ENCODE measurements around the gene KCNIP3.

Gene KCNIP3

DNA sequence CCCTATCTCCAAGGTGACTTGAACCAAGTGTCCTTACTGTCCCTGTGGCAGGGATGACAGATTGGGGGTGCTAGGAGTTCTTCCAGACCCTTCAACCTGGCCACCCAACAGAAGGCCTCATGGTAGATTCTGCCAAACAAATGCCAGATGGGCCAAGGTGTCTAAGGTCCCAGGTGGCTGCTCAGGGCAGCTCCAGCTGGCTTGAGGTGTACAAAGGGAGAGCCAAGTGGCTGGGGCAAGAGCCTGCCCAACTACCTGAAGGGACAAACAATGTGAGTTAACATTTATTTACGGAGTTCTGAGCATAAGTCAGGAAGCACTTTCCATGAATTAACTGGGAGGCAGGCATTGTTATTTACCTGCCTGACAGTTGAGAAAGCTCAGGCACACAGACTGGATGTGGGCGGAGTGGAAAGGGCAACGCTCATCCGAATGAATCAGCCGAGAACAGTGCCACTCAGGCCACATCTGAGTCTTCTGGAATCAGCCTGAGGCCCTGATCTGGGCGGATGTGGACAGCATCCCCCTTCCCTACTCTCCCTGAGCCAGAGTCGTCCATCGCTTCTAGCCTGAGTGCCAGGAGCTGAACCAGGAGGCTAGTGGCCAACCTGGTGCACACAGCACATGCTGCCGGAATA is 4.4 kb upstream of the KCNIP3 start (continued):
- TF ChIP-seq, protein P1, sequence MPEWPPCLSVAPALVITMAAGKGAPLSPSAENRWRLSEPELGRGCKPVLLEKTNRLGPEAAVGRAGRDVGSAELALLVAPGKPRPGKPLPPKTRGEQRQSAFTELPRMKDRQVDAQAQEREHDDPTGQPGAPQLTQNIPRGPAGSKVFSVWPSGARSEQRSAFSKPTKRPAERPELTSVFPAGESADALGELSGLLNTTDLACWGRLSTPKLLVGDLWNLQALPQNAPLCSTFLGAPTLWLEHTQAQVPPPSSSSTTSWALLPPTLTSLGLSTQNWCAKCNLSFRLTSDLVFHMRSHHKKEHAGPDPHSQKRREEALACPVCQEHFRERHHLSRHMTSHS (tag by site-specific recombination; IDR thresholded peaks at IDR 0.05) = no peak
- TF ChIP-seq ZBTB8A (tag by site-specific recombination; IDR thresholded peaks at IDR 0.05) (no peak), ZNF521 (tag by site-specific recombination; IDR thresholded peaks at IDR 0.05) (no peak), HOXA7 (CRISPR knock-in tag; IDR thresholded peaks at IDR 0.05; ENCODE audit: borderline replicate concordance) (no peak), ZNF223 (tag by site-specific recombination; IDR thresholded peaks at IDR 0.05) (no peak), ZNF629 (tag by site-specific recombination; IDR thresholded peaks at IDR 0.05) (no peak), ZNF174 (tag by site-specific recombination; IDR thresholded peaks at IDR 0.05) (no peak)

DNA sequence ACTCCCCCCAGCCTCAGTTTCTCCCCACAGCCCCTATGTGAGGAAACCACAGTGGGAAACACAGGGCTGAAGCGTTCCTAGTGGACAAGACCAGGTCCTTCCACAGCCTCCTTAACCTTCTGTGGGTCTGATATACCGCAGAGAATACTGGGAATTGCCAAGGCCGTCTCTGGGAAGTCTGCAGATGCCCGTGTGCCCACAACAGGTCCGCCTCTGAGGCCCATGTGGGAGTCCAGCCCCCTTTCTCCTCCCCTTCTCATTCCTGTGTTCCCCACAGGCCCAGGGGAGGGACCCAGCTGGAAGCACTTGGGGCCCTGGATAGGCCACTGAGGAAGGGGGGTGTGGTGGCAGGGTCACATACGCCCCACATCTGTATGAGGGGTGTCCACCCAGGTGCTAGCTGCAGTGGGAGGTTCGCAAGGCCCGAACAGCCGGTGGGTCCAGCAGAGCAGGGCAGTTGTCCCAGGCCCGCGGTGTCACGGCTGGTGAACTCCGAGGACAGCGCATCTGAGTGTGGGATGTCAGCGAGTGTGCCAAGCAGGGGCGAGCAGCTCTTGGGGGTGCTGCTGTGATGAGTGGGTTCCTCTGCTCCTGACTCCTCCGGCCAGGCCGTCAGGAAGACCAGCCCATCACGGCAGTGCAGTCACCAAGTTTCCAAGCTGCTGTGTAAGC is 2.4 kb upstream of the KCNIP3 start:
- no peaks in the 10 kb centered on the region for H3K4me1 ChIP-seq (ENCODE audit: control insufficient read depth, insufficient read depth, low read length)
- no peak overlapping the region for H3K27ac ChIP-seq (ENCODE audit: extremely low read depth, low read depth, low read length)
- no peaks in the 10 kb centered on the region; the same call in 1 of the 2 replicates for H3K9me3 ChIP-seq (ENCODE audit: control insufficient read depth, insufficient read depth, low read depth, low read length)
- ChIA-PET POLR2A (no interaction called here), CTCF (no interaction called here)
- H3K36me3 ChIP-seq (ENCODE audit: control insufficient read depth in 2 of 2, insufficient read depth in 1 of 2, low read length in 2 of 2) = no peaks in the 10 kb centered on the region
- TF ChIP-seq ZNF549 (tag by site-specific recombination; IDR thresholded peaks at IDR 0.05) (no peak), ZNF2 (tag by site-specific recombination; IDR thresholded peaks at IDR 0.05) (no peak), ZNF239 (tag by site-specific recombination; IDR thresholded peaks at IDR 0.05) (no peak), ZNF350 (tag by site-specific recombination; IDR thresholded peaks at IDR 0.05) (no peak), ZNF843 (tag by site-specific recombination; IDR thresholded peaks at IDR 0.05) (no peak), ZNF792 (tag by site-specific recombination; IDR thresholded peaks at IDR 0.05) (no peak), ZNF202 (tag by site-specific recombination; IDR thresholded peaks at IDR 0.05; ENCODE audit: borderline replicate concordance) (no peak), ZNF660 (tag by site-specific recombination; IDR thresholded peaks at IDR 0.05) (no peak), SP7 (tag by site-specific recombination; IDR thresholded peaks at IDR 0.05) (no peak), ZNF521 (tag by site-specific recombination; IDR thresholded peaks at IDR 0.05) (no peak), ZNF423 (tag by site-specific recombination; IDR thresholded peaks at IDR 0.05) (no peak), ZNF654 (tag by site-specific recombination; IDR thresholded peaks at IDR 0.05; ENCODE audit: low read depth) (no peak), ZNF112 (tag by site-specific recombination; IDR thresholded peaks at IDR 0.05) (no peak), ZNF707 (tag by site-specific recombination; IDR thresholded peaks at IDR 0.05) (no peak), ZNF473 (tag by site-specific recombination; IDR thresholded peaks at IDR 0.05) (no peak), ZEB2 (tag by site-specific recombination; IDR thresholded peaks at IDR 0.05) (no peak), HOXC10 (CRISPR knock-in tag; IDR thresholded peaks at IDR 0.05) (no peak)
- TF ChIP-seq, protein P2, sequence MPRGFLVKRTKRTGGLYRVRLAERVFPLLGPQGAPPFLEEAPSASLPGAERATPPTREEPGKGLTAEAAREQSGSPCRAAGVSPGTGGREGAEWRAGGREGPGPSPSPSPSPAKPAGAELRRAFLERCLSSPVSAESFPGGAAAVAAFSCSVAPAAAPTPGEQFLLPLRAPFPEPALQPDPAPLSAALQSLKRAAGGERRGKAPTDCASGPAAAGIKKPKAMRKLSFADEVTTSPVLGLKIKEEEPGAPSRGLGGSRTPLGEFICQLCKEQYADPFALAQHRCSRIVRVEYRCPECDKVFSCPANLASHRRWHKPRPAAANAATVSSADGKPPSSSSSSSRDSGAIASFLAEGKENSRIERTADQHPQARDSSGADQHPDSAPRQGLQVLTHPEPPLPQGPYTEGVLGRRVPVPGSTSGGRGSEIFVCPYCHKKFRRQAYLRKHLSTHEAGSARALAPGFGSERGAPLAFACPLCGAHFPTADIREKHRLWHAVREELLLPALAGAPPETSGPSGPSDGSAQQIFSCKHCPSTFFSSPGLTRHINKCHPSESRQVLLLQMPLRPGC (tag by site-specific recombination; IDR thresholded peaks at IDR 0.05) = no peak
- TF ChIP-seq, protein P3, sequence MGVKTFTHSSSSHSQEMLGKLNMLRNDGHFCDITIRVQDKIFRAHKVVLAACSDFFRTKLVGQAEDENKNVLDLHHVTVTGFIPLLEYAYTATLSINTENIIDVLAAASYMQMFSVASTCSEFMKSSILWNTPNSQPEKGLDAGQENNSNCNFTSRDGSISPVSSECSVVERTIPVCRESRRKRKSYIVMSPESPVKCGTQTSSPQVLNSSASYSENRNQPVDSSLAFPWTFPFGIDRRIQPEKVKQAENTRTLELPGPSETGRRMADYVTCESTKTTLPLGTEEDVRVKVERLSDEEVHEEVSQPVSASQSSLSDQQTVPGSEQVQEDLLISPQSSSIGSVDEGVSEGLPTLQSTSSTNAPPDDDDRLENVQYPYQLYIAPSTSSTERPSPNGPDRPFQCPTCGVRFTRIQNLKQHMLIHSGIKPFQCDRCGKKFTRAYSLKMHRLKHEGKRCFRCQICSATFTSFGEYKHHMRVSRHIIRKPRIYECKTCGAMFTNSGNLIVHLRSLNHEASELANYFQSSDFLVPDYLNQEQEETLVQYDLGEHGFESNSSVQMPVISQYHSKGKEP (tag by site-specific recombination; IDR thresholded peaks at IDR 0.05) = no peak
- no peak overlapping the region for H3K4me3 ChIP-seq (ENCODE audit: low read depth, low read length)
